ENCODE measurements around the gene KLHL28.

KLHL28 gene, protein sequence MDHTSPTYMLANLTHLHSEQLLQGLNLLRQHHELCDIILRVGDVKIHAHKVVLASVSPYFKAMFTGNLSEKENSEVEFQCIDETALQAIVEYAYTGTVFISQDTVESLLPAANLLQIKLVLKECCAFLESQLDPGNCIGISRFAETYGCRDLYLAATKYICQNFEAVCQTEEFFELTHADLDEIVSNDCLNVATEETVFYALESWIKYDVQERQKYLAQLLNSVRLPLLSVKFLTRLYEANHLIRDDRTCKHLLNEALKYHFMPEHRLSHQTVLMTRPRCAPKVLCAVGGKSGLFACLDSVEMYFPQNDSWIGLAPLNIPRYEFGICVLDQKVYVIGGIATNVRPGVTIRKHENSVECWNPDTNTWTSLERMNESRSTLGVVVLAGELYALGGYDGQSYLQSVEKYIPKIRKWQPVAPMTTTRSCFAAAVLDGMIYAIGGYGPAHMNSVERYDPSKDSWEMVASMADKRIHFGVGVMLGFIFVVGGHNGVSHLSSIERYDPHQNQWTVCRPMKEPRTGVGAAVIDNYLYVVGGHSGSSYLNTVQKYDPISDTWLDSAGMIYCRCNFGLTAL

DNA sequence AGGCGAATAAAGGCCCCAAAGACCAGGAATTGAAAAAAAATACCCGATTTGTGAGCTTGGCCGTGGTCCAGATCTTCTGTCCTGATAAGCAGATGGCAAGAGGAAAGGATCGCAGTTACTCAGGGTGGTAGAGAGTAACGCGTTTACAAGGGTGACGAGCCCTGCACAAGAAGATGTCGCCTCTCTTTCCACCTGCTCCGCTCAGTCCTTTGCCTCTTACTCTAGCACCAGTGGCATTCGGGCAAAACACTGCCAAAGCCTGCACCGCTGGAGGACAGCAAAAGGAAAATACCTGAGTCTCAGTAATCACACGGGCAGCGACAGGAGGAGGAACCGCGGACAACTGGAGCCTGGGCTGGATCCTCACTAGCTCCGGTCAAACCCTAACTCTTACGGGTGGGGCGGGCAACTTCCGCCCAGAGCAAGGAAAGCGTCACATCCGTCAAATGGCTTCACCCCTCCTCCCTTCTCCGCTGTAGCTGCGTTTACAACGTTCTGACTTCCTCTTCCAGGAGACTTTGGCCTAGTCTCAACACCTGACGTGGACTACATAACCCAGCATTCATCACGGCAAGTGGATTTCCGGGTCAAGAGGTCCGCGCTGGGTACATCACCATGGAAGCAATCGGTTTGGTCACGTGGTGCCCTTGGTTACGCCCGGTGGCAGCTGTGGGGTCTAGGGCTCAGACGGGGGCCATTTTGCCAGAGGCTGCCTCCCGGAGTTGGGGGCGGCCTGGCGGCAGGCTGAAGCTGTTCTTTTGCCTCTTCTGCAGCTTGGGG, at the start of gene KLHL28, which contains the start of gene TOGARAM1:
Gene KLHL28, minus strand, starts transcription at position 394 of the 780 bp plus-strand sequence. CDS start 16,019 bp downstream, outside the sequence.
Gene TOGARAM1, plus strand, starts transcription at position 637 of the 780 bp plus-strand sequence. CDS start 232 bp downstream, outside the sequence.
- Mint-ChIP-seq H3K4me1 (peaks cover 40% of the 10 kb centered on the region), H3K4me3 (no peak within 1 kb of the TSS), H3K36me3 (peaks cover 15% of the 10 kb centered on the region), H3K27ac (no peak within 1 kb of the TSS), H3K9me3 (peaks cover 3% of the 10 kb centered on the region)
- DNase-seq (ENCODE audit: low spot score in 2 of 2) (peak; percentile 81 to 96), ATAC-seq (peak; percentile 96)

DNA sequence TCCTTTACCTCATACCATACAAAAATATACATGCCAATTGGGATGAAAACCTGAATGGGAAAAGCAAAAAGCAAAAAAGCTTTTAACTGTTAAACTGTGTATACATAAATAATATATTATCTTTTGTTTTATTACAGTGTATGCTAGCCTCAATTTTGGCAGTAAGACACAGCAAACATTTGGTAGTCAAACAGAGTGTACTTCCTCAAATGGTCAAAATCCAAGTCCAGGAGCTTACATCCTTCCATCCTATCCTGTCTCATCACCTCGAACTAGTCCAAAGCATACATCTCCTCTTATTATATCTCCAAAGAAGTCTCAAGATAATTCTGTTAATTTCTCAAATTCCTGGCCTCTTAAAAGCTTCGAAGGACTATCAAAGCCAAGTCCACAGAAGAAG, 42.2 kb upstream of the KLHL28 start:
- Mint-ChIP-seq H3K4me1 (no peaks in the 10 kb centered on the region), H3K27ac (no peak overlapping the region), H3K36me3 (peaks cover 29% of the 10 kb centered on the region), H3K9me3 (no peaks in the 10 kb centered on the region), H3K4me3 (no peak overlapping the region)
- ATAC-seq (no peak), DNase-seq (ENCODE audit: low spot score in 2 of 2) (no peak)

DNA sequence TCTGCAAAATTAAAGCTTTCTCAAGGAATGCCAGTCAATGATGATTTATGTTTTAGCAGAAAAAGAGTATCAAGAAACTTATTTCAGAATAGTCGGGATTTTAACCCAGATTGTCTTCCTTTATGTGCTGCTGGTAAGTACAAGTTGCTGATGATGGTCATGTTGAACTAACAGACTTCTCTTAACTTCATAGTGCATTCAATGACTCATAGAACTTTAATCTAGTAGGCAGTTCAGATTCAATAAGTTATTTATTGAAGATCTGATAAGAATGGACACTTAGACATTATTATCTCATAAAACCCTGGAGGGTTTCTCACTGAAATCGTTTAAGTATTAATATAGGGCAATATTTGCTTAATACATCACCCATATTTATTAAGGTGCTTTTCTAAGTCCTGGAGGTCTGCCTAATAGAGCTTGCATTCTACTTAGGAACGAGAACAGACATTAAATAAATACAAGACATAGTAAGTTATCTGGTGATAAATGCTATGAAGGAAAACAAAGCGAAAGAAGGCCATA, 34.1 kb upstream of the KLHL28 start:
- no peaks in the 10 kb centered on the region for H3K4me1 Mint-ChIP-seq
- ATAC-seq: no peak

DNA sequence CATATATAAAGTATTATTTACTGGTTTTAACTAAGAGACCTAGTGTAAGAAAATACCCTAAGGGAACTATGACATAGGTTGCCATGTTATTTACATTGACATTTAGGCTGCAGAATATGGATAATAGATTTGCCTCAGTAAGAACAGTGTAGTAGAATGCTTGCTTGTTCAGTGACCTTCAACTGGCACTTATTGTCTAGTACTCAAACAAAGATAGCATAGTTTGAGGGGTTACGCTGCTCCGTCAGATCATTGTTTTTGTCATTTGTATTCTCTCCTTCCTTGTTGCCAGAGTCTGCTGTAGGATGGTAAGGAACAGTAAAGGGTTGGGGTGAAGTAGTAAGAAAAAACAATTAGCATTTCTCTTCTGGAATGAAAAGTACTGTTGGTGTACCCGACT, 33.4 kb upstream of the KLHL28 start:
- Mint-ChIP-seq H3K4me1 (peaks cover under 1% of the 10 kb centered on the region), H3K36me3 (peaks cover 31% of the 10 kb centered on the region), H3K9me3 (no peaks in the 10 kb centered on the region), H3K27ac (no peak overlapping the region), H3K4me3 (no peak overlapping the region)
- DNase-seq (ENCODE audit: low spot score in 2 of 2) (no peak), ATAC-seq (no peak)

More for the DNA sequence above, 34.1 kb upstream of the KLHL28 start:
- Mint-ChIP-seq H3K27ac (no peak overlapping the region), H3K4me3 (no peak overlapping the region), H3K36me3 (peaks cover 36% of the 10 kb centered on the region), H3K9me3 (no peaks in the 10 kb centered on the region)
- no peak for DNase-seq (ENCODE audit: low spot score in 2 of 2)

DNA sequence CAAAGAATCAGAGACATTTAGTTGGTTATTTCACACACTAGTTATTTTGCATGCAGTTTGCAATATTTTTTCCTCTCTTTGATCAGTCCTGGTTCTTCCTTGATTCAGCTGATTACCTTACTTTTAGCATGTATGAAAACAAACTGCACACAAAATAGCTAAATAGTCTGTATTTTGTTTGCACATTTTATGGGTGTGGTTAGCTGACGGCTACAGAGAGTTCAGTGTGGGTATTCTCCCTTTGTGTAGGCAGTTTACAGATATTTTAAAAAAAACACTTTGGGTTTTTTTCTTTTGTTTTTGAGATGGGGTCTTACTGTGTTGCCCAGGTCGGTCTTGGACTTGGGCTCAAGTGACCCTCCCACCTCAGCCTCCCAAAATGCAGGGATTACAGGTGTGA, 28.8 kb upstream of the KLHL28 start:
- H3K27ac Mint-ChIP-seq: no peak overlapping the region
- no peaks in the 10 kb centered on the region for H3K36me3 Mint-ChIP-seq
- ATAC-seq (no peak), DNase-seq (ENCODE audit: low spot score in 2 of 2) (no peak)
- H3K4me1 Mint-ChIP-seq: peaks cover 9% of the 10 kb centered on the region
- H3K4me3 Mint-ChIP-seq: no peak overlapping the region
- H3K9me3 Mint-ChIP-seq: no peaks in the 10 kb centered on the region

DNA sequence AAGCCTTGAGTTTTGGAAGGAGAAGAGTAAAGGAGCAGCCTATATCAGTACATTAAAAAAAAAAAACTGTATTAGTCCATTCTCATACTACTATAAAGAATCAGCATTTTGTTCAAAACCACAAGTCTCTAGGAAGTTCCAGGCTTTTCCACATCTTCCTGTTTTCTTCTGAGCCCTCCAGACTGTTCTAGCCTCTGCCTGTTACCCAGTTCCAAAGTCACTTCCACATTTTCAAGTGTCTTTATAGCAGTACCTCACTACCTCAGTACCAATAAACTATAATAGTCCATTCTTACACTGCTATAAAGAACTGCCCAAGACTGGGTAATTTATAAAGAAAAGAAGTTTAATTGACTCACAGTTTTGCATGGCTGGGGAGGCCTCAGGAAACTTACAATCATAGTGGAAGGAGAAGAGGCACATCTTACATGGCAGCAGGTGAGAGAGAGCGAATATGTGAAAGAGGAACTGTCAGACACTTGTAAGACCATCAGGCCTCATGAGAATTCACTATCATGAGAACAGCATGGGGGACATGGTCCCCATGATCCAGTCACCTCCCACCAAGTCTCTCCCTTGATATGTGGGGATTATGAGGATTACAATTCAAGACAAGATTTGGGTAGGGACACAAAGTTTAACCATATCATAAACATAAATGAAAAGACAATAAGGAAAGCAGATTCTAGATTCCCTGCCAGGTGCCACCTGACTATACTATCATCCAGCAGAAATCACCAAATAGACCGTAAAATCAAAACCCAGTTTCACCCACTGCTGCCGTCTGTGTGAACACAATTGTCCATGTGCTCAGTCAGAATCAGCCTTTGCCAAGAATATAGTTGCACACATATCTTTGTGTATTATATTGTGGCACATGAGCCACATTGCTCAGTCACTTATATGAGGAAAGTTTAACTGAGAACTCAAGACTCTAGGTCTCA, 28.0 kb upstream of the KLHL28 start:
- DNase-seq (ENCODE audit: low spot score in 2 of 2) (no peak), ATAC-seq (no peak)
- no peak overlapping the region for H3K27ac Mint-ChIP-seq
- no peak overlapping the region for H3K4me3 Mint-ChIP-seq
- H3K36me3 Mint-ChIP-seq: no peaks in the 10 kb centered on the region
- H3K9me3 Mint-ChIP-seq: no peaks in the 10 kb centered on the region
- peaks cover 9% of the 10 kb centered on the region for H3K4me1 Mint-ChIP-seq

DNA sequence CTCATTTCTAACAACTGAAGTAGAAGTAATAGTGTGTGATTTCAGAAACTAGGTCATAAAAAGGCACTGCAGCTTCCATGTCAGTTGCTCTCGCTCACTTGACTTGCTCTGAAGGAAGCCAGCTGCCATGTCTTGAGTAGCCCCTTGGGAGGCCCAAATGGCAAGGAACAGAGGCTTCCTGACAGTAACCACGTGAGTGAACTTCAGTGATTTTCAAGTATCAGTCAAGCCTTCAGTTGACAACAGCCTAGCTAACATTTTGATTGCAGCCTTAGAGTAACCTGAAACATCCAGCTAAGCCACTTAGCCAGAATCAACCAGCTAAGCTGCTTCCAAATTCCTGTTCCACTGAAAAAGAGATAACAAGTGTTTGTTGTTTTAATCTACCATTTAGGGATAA, 26.9 kb upstream of the KLHL28 start:
- Mint-ChIP-seq H3K36me3 (no peaks in the 10 kb centered on the region), H3K9me3 (no peaks in the 10 kb centered on the region), H3K4me3 (no peak overlapping the region), H3K27ac (no peak overlapping the region), H3K4me1 (peaks cover 9% of the 10 kb centered on the region)
- DNase-seq (ENCODE audit: low spot score in 2 of 2): no peak
- no peak for ATAC-seq

DNA sequence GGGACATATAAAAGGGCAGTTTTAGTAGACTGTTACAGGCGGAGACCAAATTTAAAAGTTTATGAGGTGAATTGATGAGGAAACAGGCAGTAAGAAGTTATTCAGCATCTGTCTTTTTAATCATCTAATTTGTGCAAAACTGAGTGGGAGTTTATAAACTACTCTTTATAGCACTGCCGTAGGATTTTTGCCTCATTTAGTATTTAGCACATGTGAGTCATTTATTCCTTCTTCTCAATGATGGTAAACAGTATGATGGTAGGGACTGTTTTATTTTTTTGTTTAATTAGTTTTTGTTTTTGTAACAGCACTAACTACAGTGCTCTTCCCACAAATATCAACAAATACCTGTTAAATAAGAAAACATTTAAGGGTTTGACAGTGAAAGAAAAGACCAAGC, 20.8 kb upstream of the KLHL28 start:
- Mint-ChIP-seq H3K4me3 (peak overlapping the region; percentile 14), H3K4me1 (peaks cover 29% of the 10 kb centered on the region), H3K9me3 (no peaks in the 10 kb centered on the region), H3K36me3 (no peaks in the 10 kb centered on the region), H3K27ac (peak overlapping the region; percentile 41)
- DNase-seq (ENCODE audit: low spot score in 2 of 2) (no peak), ATAC-seq (peak; percentile 86)

DNA sequence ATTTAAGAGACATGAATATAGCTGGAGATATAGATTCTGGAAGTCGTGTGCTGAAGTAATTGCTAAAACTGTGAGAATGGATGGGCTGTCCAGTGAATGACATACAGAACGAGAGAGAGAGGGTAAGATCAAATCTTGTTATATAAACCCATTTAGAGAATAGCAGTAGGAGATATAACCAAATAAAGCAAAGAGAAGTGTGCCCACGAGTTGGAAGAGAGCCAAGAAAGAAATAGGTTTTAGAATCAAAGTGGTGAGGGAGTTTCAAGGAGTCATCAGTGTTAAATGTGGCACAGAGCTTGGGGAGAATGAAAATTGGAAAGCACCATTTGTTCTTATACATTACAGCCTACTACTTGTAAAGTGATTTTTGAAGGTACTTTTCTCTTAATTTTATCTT, 19.5 kb upstream of the KLHL28 start:
- Mint-ChIP-seq H3K4me3 (no peak overlapping the region), H3K4me1 (peaks cover 29% of the 10 kb centered on the region), H3K36me3 (no peaks in the 10 kb centered on the region), H3K9me3 (no peaks in the 10 kb centered on the region), H3K27ac (peak overlapping the region; percentile 8)
- DNase-seq (ENCODE audit: low spot score in 2 of 2) (no peak), ATAC-seq (peak; percentile 62)

DNA sequence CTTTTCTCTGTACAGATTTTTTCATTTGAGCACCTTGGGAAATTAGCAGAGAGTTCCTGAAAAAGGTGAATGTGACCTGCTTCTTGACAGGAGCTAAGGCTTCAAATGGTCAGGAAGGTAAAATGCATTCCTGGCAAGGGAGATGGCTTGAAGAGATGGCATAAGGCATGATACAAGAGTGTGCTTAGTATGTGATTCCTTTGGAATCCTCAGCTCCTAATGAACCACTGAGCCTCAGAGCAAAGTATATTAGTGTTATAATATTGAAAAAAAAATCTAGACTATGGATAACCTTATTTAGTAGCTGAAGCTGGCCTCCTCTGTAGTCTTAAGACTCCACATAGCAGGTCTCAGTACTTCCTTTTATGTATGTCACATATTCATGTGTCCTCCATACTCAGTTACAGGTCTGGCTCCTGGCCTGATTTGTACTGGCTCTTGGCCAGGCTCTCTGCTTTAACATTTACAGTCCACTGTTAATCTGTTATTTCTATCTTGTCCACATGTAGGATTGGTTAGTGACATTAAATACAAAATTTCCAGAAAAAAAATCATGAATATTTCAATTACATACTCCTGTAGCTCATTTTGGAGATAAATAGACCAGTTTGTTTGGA, 18.1 kb upstream of the KLHL28 start:
- H3K4me3 Mint-ChIP-seq: no peak overlapping the region
- no peaks in the 10 kb centered on the region for H3K9me3 Mint-ChIP-seq
- H3K36me3 Mint-ChIP-seq: no peaks in the 10 kb centered on the region
- ATAC-seq: no peak
- DNase-seq (ENCODE audit: low spot score in 2 of 2): no peak
- peak overlapping the region; percentile 8 for H3K27ac Mint-ChIP-seq
- H3K4me1 Mint-ChIP-seq: peaks cover 29% of the 10 kb centered on the region

DNA sequence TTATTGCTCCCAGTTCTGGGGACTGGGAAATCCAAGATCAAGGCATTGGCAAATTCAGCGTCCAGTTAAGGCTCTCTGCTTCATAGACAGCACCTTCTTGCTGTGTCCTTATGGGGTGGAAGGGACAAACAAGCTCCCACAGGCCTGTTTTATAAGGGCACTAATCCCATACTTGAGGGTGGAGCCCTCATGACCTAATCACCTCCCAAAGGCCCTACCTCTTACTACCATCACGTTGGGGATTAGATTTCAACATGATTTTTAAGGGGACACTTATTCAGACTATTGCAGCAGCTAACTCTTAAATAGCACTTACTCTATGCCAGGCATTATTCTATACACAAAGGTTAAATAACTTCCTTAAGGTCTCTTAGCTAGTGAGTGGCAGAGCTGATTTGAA, 17.5 kb upstream of the KLHL28 start:
- H3K36me3 Mint-ChIP-seq: no peaks in the 10 kb centered on the region
- H3K4me1 Mint-ChIP-seq: peaks cover 30% of the 10 kb centered on the region
- H3K9me3 Mint-ChIP-seq: no peaks in the 10 kb centered on the region
- H3K4me3 Mint-ChIP-seq: no peak overlapping the region
- DNase-seq (ENCODE audit: low spot score in 2 of 2) (no peak), ATAC-seq (no peak)
- no peak overlapping the region for H3K27ac Mint-ChIP-seq

DNA sequence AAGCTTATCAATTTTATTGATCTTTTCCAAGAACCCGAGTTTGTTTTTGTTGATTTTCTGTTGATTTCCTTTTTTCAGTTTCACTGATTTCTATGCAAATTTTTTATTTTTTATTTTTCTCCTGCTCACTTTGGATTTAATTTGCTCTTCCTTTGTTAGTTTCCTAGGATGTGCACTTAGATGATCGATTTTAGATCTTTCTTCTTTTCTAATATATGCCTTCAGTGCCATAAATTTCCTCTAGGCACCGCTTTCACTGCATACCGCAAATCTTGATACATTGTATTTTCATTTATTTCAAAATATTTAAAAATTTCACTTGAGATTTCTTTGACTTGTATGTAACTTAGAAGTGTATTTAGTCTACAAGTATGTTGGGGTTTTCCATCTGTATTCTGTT, 9.7 kb upstream of the KLHL28 start:
- DNase-seq (ENCODE audit: low spot score in 2 of 2) (no peak), ATAC-seq (no peak)
- Mint-ChIP-seq H3K36me3 (peaks cover 11% of the 10 kb centered on the region), H3K4me3 (no peak overlapping the region), H3K9me3 (peaks cover 8% of the 10 kb centered on the region), H3K4me1 (peaks cover 63% of the 10 kb centered on the region), H3K27ac (no peak overlapping the region)

DNA sequence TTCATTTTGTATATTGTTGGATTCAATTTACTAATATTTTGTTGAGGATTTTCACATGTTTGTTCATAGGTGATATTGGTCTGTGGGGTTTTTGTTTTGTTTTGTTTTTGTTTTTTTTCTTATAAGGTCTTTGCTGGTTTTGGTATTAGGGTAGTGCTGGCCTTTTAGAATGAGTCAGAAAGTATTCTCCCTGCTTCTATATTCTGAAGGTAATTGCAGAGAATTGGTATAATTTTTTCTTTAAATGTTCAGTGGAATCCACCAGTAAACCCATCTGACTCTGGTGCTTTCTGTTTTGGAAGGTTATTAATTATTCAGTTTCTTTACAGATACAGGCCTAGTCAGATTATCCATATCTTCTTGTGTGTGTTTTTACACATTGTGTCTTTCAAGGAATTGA, 9.2 kb upstream of the KLHL28 start:
- Mint-ChIP-seq H3K36me3 (peaks cover 11% of the 10 kb centered on the region), H3K27ac (no peak overlapping the region), H3K4me1 (peaks cover 63% of the 10 kb centered on the region), H3K4me3 (no peak overlapping the region), H3K9me3 (peaks cover 8% of the 10 kb centered on the region)
- DNase-seq (ENCODE audit: low spot score in 2 of 2) (no peak), ATAC-seq (no peak)

DNA sequence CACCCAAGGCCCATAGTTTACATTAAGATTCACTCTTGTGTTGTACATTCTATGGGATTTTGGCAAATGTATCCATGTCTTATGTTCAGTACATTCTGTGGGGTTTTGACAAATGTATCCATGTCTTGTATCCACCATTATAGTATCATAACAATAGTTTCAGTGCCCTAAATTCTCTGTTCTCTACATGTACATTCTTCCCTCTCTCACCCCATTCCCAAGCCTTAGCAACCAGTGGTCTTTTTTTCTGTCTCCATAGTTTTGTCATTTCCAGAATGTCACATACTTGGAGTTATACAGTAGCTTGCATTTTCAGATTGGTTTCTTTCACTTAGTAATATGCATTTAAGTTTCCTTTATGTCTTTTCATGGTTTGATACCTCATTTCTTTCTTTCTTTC, 7.0 kb upstream of the KLHL28 start:
- H3K36me3 Mint-ChIP-seq: peaks cover 17% of the 10 kb centered on the region
- DNase-seq (ENCODE audit: low spot score in 2 of 2): no peak
- peaks cover 10% of the 10 kb centered on the region for H3K9me3 Mint-ChIP-seq
- no peak overlapping the region for H3K27ac Mint-ChIP-seq
- no peak overlapping the region for H3K4me3 Mint-ChIP-seq
- peaks cover 71% of the 10 kb centered on the region for H3K4me1 Mint-ChIP-seq
- ATAC-seq: no peak

Measured in stimulated activated effector memory CD8-positive, alpha-beta T cell treated with anti-CD3 and anti-CD28 coated beads, Interleukin-12 subunit alpha, Interleukin-12 subunit beta, amount 100 ng/mL, for 72 hours (primary cell).